Activated CD8-positive, alpha-beta memory T cell treated with anti-CD3 and anti-CD28 coated beads for 48 hours (primary cell): ENCODE measurements around the gene PISD.
"Not testable (repeated sequence)": the region's sequence is repeated elsewhere in the genome, so short reads cannot be mapped to it uniquely, and the experiment has no call there.

Experiments
- DNase-seq, 3 experiments: peaks; one replicate each; pipeline ENCODE4 v3.0.0-alpha.2; 2020; ENCODE audit warnings: low read depth in 2 of 3, low spot score in 2 of 3

The PISD gene

GRCh38 chr22:31661851-31662667 is at the start of gene PISD:
Gene PISD, minus strand, starts transcription at chr22:31662215. Its CDS starts 7 bp downstream, at chr22:31662208.
- peak; percentile 91 to 97 (median 96) for DNase-seq

- DNase-seq = not testable (repeated sequence)
Measured at GRCh38 chr22:31711226-31711625, 49.2 kb upstream of the PISD start.

- DNase-seq = no peak
Measured at GRCh38 chr22:31707519-31707918, 45.5 kb upstream of the PISD start.

GRCh38 chr22:31695423-31695822 is 33.4 kb upstream of the PISD start:
- DNase-seq = no peak

- DNase-seq = not testable (repeated sequence)
Measured at GRCh38 chr22:31694046-31694445, 32.0 kb upstream of the PISD start.

GRCh38 chr22:31692186-31692886 is 30.3 kb upstream of the PISD start:
- no peak for DNase-seq

- DNase-seq = no peak
Measured at GRCh38 chr22:31691408-31691807, 29.4 kb upstream of the PISD start.

GRCh38 chr22:31683181-31684105 is 21.4 kb upstream of the PISD start:
- DNase-seq = no peak

- no peak for DNase-seq
Measured at GRCh38 chr22:31682751-31683150, 20.7 kb upstream of the PISD start.

- no peak for DNase-seq
Measured at GRCh38 chr22:31681349-31682345, 19.6 kb upstream of the PISD start.

- DNase-seq = no peak
Measured at GRCh38 chr22:31680861-31681341, 18.9 kb upstream of the PISD start.

GRCh38 chr22:31678748-31679147 is 16.7 kb upstream of the PISD start:
- DNase-seq = no peak

- peak; percentile 65 to 78 (median 73) for DNase-seq
Measured at GRCh38 chr22:31676700-31677099, 14.7 kb upstream of the PISD start.

- DNase-seq = not testable (repeated sequence)
Measured at GRCh38 chr22:31674219-31674618, 12.2 kb upstream of the PISD start.

- not testable (repeated sequence) for DNase-seq
Measured at GRCh38 chr22:31668849-31669248, 6.8 kb upstream of the PISD start.

GRCh38 chr22:31662668-31663037 is 638 bp upstream of the PISD start:
- no peak for DNase-seq

- DNase-seq = not testable (repeated sequence)
Measured at GRCh38 chr22:31660860-31661341, 1.1 kb downstream of the PISD start.

- no peak for DNase-seq
Measured at GRCh38 chr22:31659246-31659645, 2.8 kb downstream of the PISD start.

GRCh38 chr22:31654408-31654807 is 7.6 kb downstream of the PISD start:
- no peak for DNase-seq

- no peak for DNase-seq
Measured at GRCh38 chr22:31653944-31654343, 8.1 kb downstream of the PISD start.
